H1 (cell line): ENCODE measurements around the gene PKP1. TPM values are rescaled to one million over a fixed set of nuclear protein-coding genes. Genes with fewer than 3 reads are reported as not detected.

Source experiments
- BCL11A ChIP-seq, 2 experiments: IDR thresholded peaks; one replicate each; pipeline ENCODE4 v1.6.1; 2011; ENCODE audit warnings: low read depth in 2 of 2, low read length in 2 of 2, mild to moderate bottlenecking in 2 of 2
- CEBPB ChIP-seq: IDR thresholded peaks from 2 replicates; pipeline ENCODE4 v1.6.1; 2012; ENCODE audit warnings: low read depth, low read length
- CHD2 ChIP-seq: IDR thresholded peaks from 2 replicates; pipeline ENCODE4 v1.6.1; 2012; ENCODE audit warnings: low read length, improper control_type of control experiment
- GABPA ChIP-seq: IDR thresholded peaks from 2 replicates; pipeline ENCODE4 v1.6.1; 2011; ENCODE audit warnings: mild to moderate bottlenecking, low read length, moderate library complexity, borderline replicate concordance; ENCODE audit not compliant: insufficient read depth
- polyA plus RNA-seq, 7 experiments: library from polyadenylated mRNA; depleted of rRNA in 3 of 7; stranded (reverse) in 5 of 7; unstranded in 2 of 7; fragments of >200 nt in 5 of 7; fragments of 200-250 nt in 2 of 7; gene quantifications; 1 replicate in 5 of 7; 2 replicates in 1 of 7; 4 replicates in 1 of 7; pipeline versions ENCODE4 v1.2.1 to v1.2.3, GENCODE V29; 2011 to 2013; ENCODE audit warnings: missing spikeins in 2 of 7, mixed read lengths in 2 of 7
- total RNA-seq: library from RNA; stranded (reverse); fragmentation: NEBNext Ultra II Directional; extraction: Animal tissue kit (Norgen Biotek cat#: 25700); gene quantifications from 2 replicates; pipeline ENCODE4 v1.2.1, GENCODE V29; 2021

PKP1 gene
- total and polyA plus RNA-seq, 2 of the 8 experiments (the other 6 are each of a cell fraction or from before 2014, with no cell fraction given) = 0.21 to 0.95 TPM

GRCh38 chr1:201360901-201361651, 77.8 kb downstream of the PKP1 start (continued):
- TF ChIP-seq BCL11A (IDR thresholded peaks at IDR 0.05; ENCODE audit: low read depth in 2 of 2, low read length in 2 of 2) (no peak), CHD2 (no peak), CEBPB (no peak), GABPA (no peak)
